K562 (cell line): ENCODE data around the gene ARMH1. TPM values are rescaled to one million over a fixed set of nuclear protein-coding genes. Genes with fewer than 3 reads are reported as not detected.
A peak's percentile ranks its signal among the peaks of the same experiment; 100 is the strongest.

Source experiments
- ATAC-seq: fragments of 200-7000 bp; cut with Tn5 transposase; 3 replicates; pipeline ENCODE4 v1.9.1; 2020; ENCODE audit warnings: moderate library complexity
- BruUV-seq: library from RNA; stranded (reverse); fragments of 400-500 nt; replicated peaks from 2 replicates; lab custom pipeline; 2021; lab: Mats Ljungman, UMichigan
- CTCF ChIA-PET: fragments of 300-600 bp; formaldehyde crosslinking; extraction: SDS; loops from one replicate; lab custom pipeline; 2021; ENCODE audit warnings: low intra/inter-chr PET ratio; lab: Yijun Ruan, JAX
- POLR2A ChIA-PET: fragments of 300-600, 350-650 bp; sonication (Branson Sonifier 250); formaldehyde crosslinking; extraction: SDS; loops from one replicate; lab custom pipeline; 2021; ENCODE audit warnings: antibody characterized with exemption, inconsistent platforms; lab: Yijun Ruan, JAX
- DNase-seq, 4 experiments: peaks; one replicate each; pipeline versions ENCODE4 v3.0.0 to v3.0.0-alpha.2; 2011 to 2018; ENCODE audit warnings: low spot score in 3 of 4, mixed read lengths in 3 of 4; ENCODE audit errors: extremely low read depth in 1 of 4
- FAIRE-seq: peaks from 2 replicates; lab custom pipeline; 2011; peaks lifted over from hg19 to GRCh38; lab: Jason Lieb, UNC
- H2AFZ ChIP-seq: 2 replicates; pipeline ENCODE4 v1.6.0; 2011; ENCODE audit warnings: low read depth, low read length, control low read depth, inconsistent platforms
- H3K27ac ChIP-seq: fragments of 200-600 bp; 3 replicates; pipeline ENCODE4 v1.8.0; 2011; ENCODE audit warnings: low read depth, mild to moderate bottlenecking, control low read depth, inconsistent platforms, low read length, moderate library complexity, mixed read lengths; ENCODE audit errors: extremely low read depth
- H3K27me3 ChIP-seq, 2 experiments: fragments of 300-600 bp in 1 of 2; 2 replicates in 1 of 2; 3 replicates in 1 of 2; pipeline versions ENCODE4 v1.6.0 to v1.8.0; 2011; ENCODE audit warnings: inconsistent platforms in 2 of 2, low read length in 2 of 2, mild to moderate bottlenecking in 1 of 2, mixed read lengths in 1 of 2, moderate library complexity in 1 of 2; ENCODE audit not compliant: control insufficient read depth in 2 of 2, insufficient read depth in 2 of 2
- H3K36me3 ChIP-seq: fragments of 300-600 bp; 3 replicates; pipeline ENCODE4 v1.8.0; 2011; ENCODE audit warnings: mild to moderate bottlenecking, low read length, inconsistent platforms; ENCODE audit not compliant: control insufficient read depth, insufficient read depth
- H3K4me1 ChIP-seq, 2 experiments: fragments of 200-600 bp in 1 of 2; replicated peaks in 1 of 2; 2 replicates in 1 of 2; 3 replicates in 1 of 2; pipeline versions ENCODE4 v1.5.1 to v1.8.0; 2011; ENCODE audit warnings: inconsistent platforms in 2 of 2, low read length in 2 of 2, mild to moderate bottlenecking in 1 of 2, mixed read lengths in 1 of 2, moderate library complexity in 1 of 2; ENCODE audit not compliant: control insufficient read depth in 2 of 2, insufficient read depth in 2 of 2
- H3K4me2 ChIP-seq: 2 replicates; pipeline ENCODE4 v1.6.1; 2011; ENCODE audit warnings: low read length, control low read depth, inconsistent platforms, mixed read lengths; ENCODE audit not compliant: insufficient read depth
- H3K4me3 ChIP-seq: fragments of 200-600 bp; sonication (generic), shearing (Covaris generic); 2 replicates; pipeline ENCODE4 v1.5.1; 2016; ENCODE audit warnings: control low read depth, inconsistent platforms
- H3K79me2 ChIP-seq: fragments of 200-600 bp; 3 replicates; pipeline ENCODE4 v1.8.0; 2011; ENCODE audit warnings: low read length, inconsistent platforms; ENCODE audit not compliant: control insufficient read depth, insufficient read depth
- H3K9ac ChIP-seq, 2 experiments: 2 replicates each; pipeline versions ENCODE4 v1.6.0 to v1.6.1; 2011; ENCODE audit warnings: low read depth in 2 of 2, low read length in 2 of 2, control low read depth in 1 of 2, inconsistent platforms in 1 of 2, mild to moderate bottlenecking in 1 of 2, mixed read lengths in 1 of 2; ENCODE audit not compliant: insufficient read depth in 1 of 2
- H3K9me1 ChIP-seq: one replicate; pipeline ENCODE4 v1.6.0; 2011; ENCODE audit warnings: inconsistent platforms, mild to moderate bottlenecking, low read length, moderate library complexity; ENCODE audit not compliant: control insufficient read depth, insufficient read depth
- H3K9me3 ChIP-seq: replicated peaks from 2 replicates; pipeline ENCODE4 v1.5.1; 2011; ENCODE audit warnings: low read depth, low read length, inconsistent platforms; ENCODE audit not compliant: control insufficient read depth, insufficient read depth
- H4K20me1 ChIP-seq: replicated peaks from 2 replicates; pipeline ENCODE4 v1.6.1; 2011; ENCODE audit warnings: low read length, inconsistent platforms, mixed read lengths; ENCODE audit not compliant: control insufficient read depth, insufficient read depth
- CLOCK ChIP-seq: fragments of 250-450 bp; sonication (Bioruptor Pico); IDR thresholded peaks from 2 replicates; pipeline ENCODE4 v1.4.0; 2020; ENCODE audit warnings: mild to moderate bottlenecking, moderate library complexity, borderline replicate concordance
- HMBOX1 ChIP-seq: sonication (generic); IDR thresholded peaks from 2 replicates; pipeline ENCODE4 v1.6.1; 2016
- RUNX1 ChIP-seq: sonication (generic); IDR thresholded peaks from 2 replicates; pipeline ENCODE4 v1.6.1; 2016; ENCODE audit warnings: antibody characterized with exemption, low read depth
- ZBTB7A ChIP-seq: IDR thresholded peaks from 2 replicates; pipeline ENCODE4 v1.6.1; 2011; ENCODE audit warnings: low read depth, mild to moderate bottlenecking, low read length, moderate library complexity, borderline replicate concordance; ENCODE audit not compliant: control insufficient read depth
- WGBS: fragments of 100-300 bp; shearing (Covaris generic); methylation state at CpG from one replicate; pipeline ENCODE4 v1.1.6; 2016; ENCODE audit warnings: low coverage, mixed read lengths; ENCODE audit not compliant: insufficient coverage; ENCODE audit errors: missing lambda C conversion rate; 5-methylcytosine and 5-hydroxymethylcytosine counted together
- in situ Hi-C: fragments of 300-500 bp; cut with MboI; formaldehyde crosslinking; loops from 4 replicates; pipeline ENCODE4 v1.15.0; 2018; ENCODE audit warnings: inconsistent platforms, mixed read lengths
- intact Hi-C: fragments of 100-400 bp; cut with micrococcal nuclease; formaldehyde crosslinking; loops from 2 replicates; pipeline ENCODE4 v1.14.2; 2022
- polyA plus RNA-seq, 8 experiments: library from polyadenylated mRNA; depleted of rRNA in 4 of 8; stranded (reverse) in 5 of 8; unstranded in 3 of 8; fragments of >200 nt; fragmentation: Nextera tagmentation in 2 of 8; fragmentation: Illumina TruSeq in 1 of 8; extraction: Ambion mirVana in 2 of 8; extraction: Trizol in 1 of 8; gene quantifications; 2 replicates each; pipeline versions ENCODE4 v1.2.1 to v1.2.3, GENCODE V29; 2011 to 2014; ENCODE audit warnings: inconsistent platforms in 1 of 8, missing spikeins in 1 of 8
- total RNA-seq, 7 experiments: library from RNA; depleted of rRNA in 6 of 7; stranded (reverse); fragments of >200 nt in 6 of 7; fragmentation: Illumina TruSeq in 2 of 7; extraction: Trizol in 2 of 7; gene quantifications; 2 replicates each; pipeline versions ENCODE4 v1.2.1 to v1.2.3, GENCODE V29; 2011 to 2021; ENCODE audit warnings: low replicate concordance in 1 of 7

ARMH1 gene
- total and polyA plus RNA-seq, 9 of the 15 experiments (the other 6 are each of a cell fraction or from before 2014, with no cell fraction given) = 0.41 TPM; not detected in 8

- intact Hi-C loops (loop anchor here (10.0 kb wide), 1 partner anchor 175 kb away; the partner anchor contains the start of genes BTBD19, DYNLT4 and PLK3), in situ Hi-C loops (no loop called here)
- H3K4me1 ChIP-seq = peaks cover 34 to 54% of the 10 kb centered on the region in 2 experiments; a peak in 4 of 5 replicates
- BruUV-seq = no TSS peak
- no peak overlapping the region for H3K4me3 ChIP-seq
- no peak overlapping the region for H3K27ac ChIP-seq
- DNase-seq (no peak), FAIRE-seq (no peak), ATAC-seq (no peak)
- peak overlapping the region; percentile 82 for H2AFZ ChIP-seq
- CTCF ChIA-PET = no interaction called here
- peaks cover 23% of the 10 kb centered on the region for H3K36me3 ChIP-seq
- H3K9me3 ChIP-seq = no peaks in the 10 kb centered on the region
- peaks cover 3% of the 10 kb centered on the region for H3K9me1 ChIP-seq
- H4K20me1 ChIP-seq = peaks cover 4% of the 10 kb centered on the region; the same call in 1 of the 2 replicates
- no peaks in the 10 kb centered on the region for H3K27me3 ChIP-seq
- H3K79me2 ChIP-seq = peaks cover 28% of the 10 kb centered on the region
- TF ChIP-seq HMBOX1 (0 out of 2 replicates have a peak, but pooled peaks have one; percentile 7), CLOCK (CRISPR knock-in tag) (no peak), ZBTB7A (no peak), RUNX1 (no peak)
- TF ChIP-seq, all 486 proteins: peak for 1
- Histone ChIP-seq H3K9ac (no peak overlapping the region), H3K4me2 (no peak overlapping the region)
- 62% methylated on average over 2 of the region's 2 CpGs for WGBS
- POLR2A ChIA-PET = interaction anchor here (1.4 to 21.3 kb wide), 3 partner anchors 11 to 189 kb away, joined by 4 to 328 read pairs (median 122); no protein-coding TSS in a partner anchor
Measured at GRCh38 chr1:44630116-44630515, 44.4 kb upstream of the ARMH1 start.
